Activated T-helper 2 cell treated with anti-CD3 and anti-CD28 coated beads, Interferon-gamma antibody, Interleukin-2, Interleukin-4, amounts not matched to agents 10 μg/mL and 5 μg/mL and 100 μg/mL, durations not matched to agents 14 hours and 24 hours and 36 hours (primary cell): Measurements from ENCODE around the gene PRAMEF12. TPM values are rescaled to one million over a fixed set of nuclear protein-coding genes. Genes with fewer than 3 reads are reported as not detected.
"Not testable (repeated sequence)": the region's sequence is repeated elsewhere in the genome, so short reads cannot be mapped to it uniquely, and the experiment has no call there.

Source experiments
- DNase-seq: peaks from one replicate; pipeline ENCODE4 v3.0.0; 2021; ENCODE audit warnings: low spot score
- H3K27ac Mint-ChIP-seq: one replicate; pipeline ENCODE4 v1.8.0; 2021; ENCODE audit warnings: mixed read lengths
- H3K27me3 Mint-ChIP-seq: one replicate; pipeline ENCODE4 v1.8.0; 2021; ENCODE audit warnings: low read depth, mixed read lengths
- H3K36me3 Mint-ChIP-seq: one replicate; pipeline ENCODE4 v1.8.0; 2021; ENCODE audit warnings: low read depth, mixed read lengths
- H3K4me1 Mint-ChIP-seq: one replicate; pipeline ENCODE4 v1.8.0; 2021; ENCODE audit warnings: low read depth, mixed read lengths
- H3K4me3 Mint-ChIP-seq: one replicate; pipeline ENCODE4 v1.8.0; 2021; ENCODE audit warnings: low read depth, mild to moderate bottlenecking, moderate library complexity, mixed read lengths
- H3K9me3 Mint-ChIP-seq: one replicate; pipeline ENCODE4 v1.8.0; 2021; ENCODE audit warnings: mixed read lengths
- intact Hi-C: fragments of 100-400 bp; cut with micrococcal nuclease; formaldehyde crosslinking; loops from one replicate; pipeline ENCODE4 v1.15.1; 2023
- total RNA-seq: library from RNA; stranded (reverse); gene quantifications from 2 replicates; pipeline ENCODE4 v1.2.3, GENCODE V29; 2022

PRAMEF12 gene
- total RNA-seq, result not detected in 2 replicates

GRCh38 chr1:12773438-12773837, at the start of gene PRAMEF12:
Gene PRAMEF12, plus strand, starts transcription at chr1:12773738. Its CDS starts 1,130 bp downstream, at chr1:12774868.
- H3K4me1 Mint-ChIP-seq, result no peaks in the 10 kb centered on the region
- intact Hi-C loops, result no loop called here
- no peak within 1 kb of the TSS for H3K27ac Mint-ChIP-seq
- DNase-seq, result no peak
- no peak within 1 kb of the TSS for H3K4me3 Mint-ChIP-seq
- H3K27me3 Mint-ChIP-seq, result no peaks in the 10 kb centered on the region
- no peaks in the 10 kb centered on the region for H3K9me3 Mint-ChIP-seq
- no peaks in the 10 kb centered on the region for H3K36me3 Mint-ChIP-seq

GRCh38 chr1:12728391-12728790, 45.1 kb upstream of the PRAMEF12 start:
- no peaks in the 10 kb centered on the region for H3K36me3 Mint-ChIP-seq
- intact Hi-C loops, result no loop called here
- no peaks in the 10 kb centered on the region for H3K4me1 Mint-ChIP-seq
- H3K9me3 Mint-ChIP-seq, result peaks cover 14% of the 10 kb centered on the region
- peaks cover 8% of the 10 kb centered on the region for H3K27me3 Mint-ChIP-seq
- H3K4me3 Mint-ChIP-seq, result no peak overlapping the region
- H3K27ac Mint-ChIP-seq, result no peak overlapping the region
- DNase-seq, result no peak

GRCh38 chr1:12730156-12730555, 43.4 kb upstream of the PRAMEF12 start:
- Mint-ChIP-seq H3K36me3 (no peaks in the 10 kb centered on the region), H3K4me3 (no peak overlapping the region), H3K27ac (no peak overlapping the region), H3K27me3 (peaks cover 13% of the 10 kb centered on the region), H3K4me1 (no peaks in the 10 kb centered on the region), H3K9me3 (peaks cover 17% of the 10 kb centered on the region)
- intact Hi-C loops, result no loop called here
- no peak for DNase-seq

GRCh38 chr1:12731084-12731483, 42.5 kb upstream of the PRAMEF12 start:
- intact Hi-C loops, DNase-seq, H3K27ac Mint-ChIP-seq, H3K4me3 Mint-ChIP-seq, H3K36me3 Mint-ChIP-seq, H3K4me1 Mint-ChIP-seq: not testable (repeated sequence)
- Mint-ChIP-seq H3K9me3 (peaks cover 17% of the 10 kb centered on the region), H3K27me3 (peaks cover 17% of the 10 kb centered on the region)

- no peaks in the 10 kb centered on the region for H3K36me3 Mint-ChIP-seq
- H3K9me3 Mint-ChIP-seq, result peaks cover 17% of the 10 kb centered on the region
- no peaks in the 10 kb centered on the region for H3K4me1 Mint-ChIP-seq
- peaks cover 34% of the 10 kb centered on the region for H3K27me3 Mint-ChIP-seq
- H3K4me3 Mint-ChIP-seq, result no peak overlapping the region
- DNase-seq, result no peak
- no peak overlapping the region for H3K27ac Mint-ChIP-seq
- intact Hi-C loops, result no loop called here
These were observed 38.9 kb upstream of the PRAMEF12 start for GRCh38 chr1:12734651-12735050.

GRCh38 chr1:12738934-12739333, 34.6 kb upstream of the PRAMEF12 start:
- Mint-ChIP-seq H3K36me3 (no peaks in the 10 kb centered on the region), H3K4me1 (no peaks in the 10 kb centered on the region), H3K9me3 (no peaks in the 10 kb centered on the region), H3K4me3 (no peak overlapping the region), H3K27me3 (peaks cover 28% of the 10 kb centered on the region), H3K27ac (no peak overlapping the region)
- intact Hi-C loops, result no loop called here
- DNase-seq, result no peak

GRCh38 chr1:12739613-12740012, 33.9 kb upstream of the PRAMEF12 start:
- Mint-ChIP-seq H3K4me3 (no peak overlapping the region), H3K27ac (no peak overlapping the region), H3K27me3 (peaks cover 25% of the 10 kb centered on the region), H3K4me1 (no peaks in the 10 kb centered on the region), H3K36me3 (no peaks in the 10 kb centered on the region), H3K9me3 (no peaks in the 10 kb centered on the region)
- intact Hi-C loops, result no loop called here
- DNase-seq, result no peak

- peaks cover 24% of the 10 kb centered on the region for H3K27me3 Mint-ChIP-seq
These were observed 31.6 kb upstream of the PRAMEF12 start for GRCh38 chr1:12741946-12742345.

GRCh38 chr1:12745126-12745991, 28.2 kb upstream of the PRAMEF12 start:
- Mint-ChIP-seq H3K9me3 (peaks cover 30% of the 10 kb centered on the region), H3K27me3 (peaks cover 22% of the 10 kb centered on the region), H3K36me3 (no peaks in the 10 kb centered on the region), H3K4me1 (peaks cover 14% of the 10 kb centered on the region), H3K4me3 (no peak overlapping the region), H3K27ac (no peak overlapping the region)
- intact Hi-C loops, result no loop called here
- no peak for DNase-seq

More at GRCh38 chr1:12741946-12742345, 31.6 kb upstream of the PRAMEF12 start:
- DNase-seq, result no peak
- no peaks in the 10 kb centered on the region for H3K36me3 Mint-ChIP-seq
- no peak overlapping the region for H3K4me3 Mint-ChIP-seq
- no peak overlapping the region for H3K27ac Mint-ChIP-seq
- intact Hi-C loops, result no loop called here
- H3K9me3 Mint-ChIP-seq, result peaks cover 5% of the 10 kb centered on the region
- peaks cover 14% of the 10 kb centered on the region for H3K4me1 Mint-ChIP-seq

GRCh38 chr1:12745992-12746323, 27.6 kb upstream of the PRAMEF12 start, which contains the start of gene CFAP107:
Gene CFAP107, plus strand, starts transcription at chr1:12746200. Its CDS starts 231 bp downstream, at chr1:12746431.
- Mint-ChIP-seq H3K4me1 (peaks cover 14% of the 10 kb centered on the region), H3K27ac (no peak within 1 kb of the TSS), H3K27me3 (peaks cover 26% of the 10 kb centered on the region), H3K9me3 (peaks cover 33% of the 10 kb centered on the region), H3K4me3 (no peak within 1 kb of the TSS), H3K36me3 (no peaks in the 10 kb centered on the region)
- intact Hi-C loops, result no loop called here
- no peak for DNase-seq

- intact Hi-C loops, result no loop called here
- Mint-ChIP-seq H3K4me1 (peaks cover 14% of the 10 kb centered on the region), H3K27me3 (peaks cover 25% of the 10 kb centered on the region), H3K9me3 (peaks cover 33% of the 10 kb centered on the region), H3K36me3 (no peaks in the 10 kb centered on the region), H3K4me3 (no peak overlapping the region), H3K27ac (no peak overlapping the region)
- no peak for DNase-seq
These were observed 24.7 kb upstream of the PRAMEF12 start for GRCh38 chr1:12748778-12749355.

- no peak for DNase-seq
- H3K27ac Mint-ChIP-seq, result no peak overlapping the region
- peaks cover 9% of the 10 kb centered on the region for H3K9me3 Mint-ChIP-seq
- H3K4me3 Mint-ChIP-seq, result no peak overlapping the region
- H3K36me3 Mint-ChIP-seq, result no peaks in the 10 kb centered on the region
- no peaks in the 10 kb centered on the region for H3K4me1 Mint-ChIP-seq
- intact Hi-C loops, result no loop called here
- peaks cover 21% of the 10 kb centered on the region for H3K27me3 Mint-ChIP-seq
These were observed 18.8 kb upstream of the PRAMEF12 start for GRCh38 chr1:12754738-12755137.

- no peak overlapping the region for H3K4me3 Mint-ChIP-seq
- no peaks in the 10 kb centered on the region for H3K4me1 Mint-ChIP-seq
- H3K36me3 Mint-ChIP-seq, result no peaks in the 10 kb centered on the region
- no peak overlapping the region for H3K27ac Mint-ChIP-seq
- intact Hi-C loops, result no loop called here
- peaks cover 13% of the 10 kb centered on the region for H3K27me3 Mint-ChIP-seq
- DNase-seq, result no peak
- H3K9me3 Mint-ChIP-seq, result no peaks in the 10 kb centered on the region
These were observed 17.3 kb upstream of the PRAMEF12 start for GRCh38 chr1:12756273-12756672.
